Heart right ventricle (tissue), 16 donors: ENCODE measurements around the gene PCSK1. TPM values are rescaled to one million over a fixed set of nuclear protein-coding genes. Genes with fewer than 3 reads are reported as not detected.

Experiments
- ATAC-seq, 8 donors: fragments of 200-7000 bp; cut with Tn5 transposase; one replicate each; pipeline ENCODE4 v1.9.1; 2020; ENCODE audit warnings: mild to moderate bottlenecking in 8 of 8, moderate library complexity in 8 of 8, moderate number of reproducible peaks in 1 of 8
- DNase-seq, 2 donors: peaks; one replicate each; pipeline ENCODE4 v3.0.0-alpha.2; 2020
- H3K27ac ChIP-seq, 10 donors: fragments of 200-600 bp; sonication (generic) in 2 of 10; one replicate each; pipeline versions ENCODE4 v1.5.0 to v1.8.0; 2020 to 2022; ENCODE audit warnings: mild to moderate bottlenecking in 3 of 10
- H3K27me3 ChIP-seq, 7 donors: fragments of 200-600 bp; one replicate each; pipeline ENCODE4 v1.8.0; 2021 to 2022; ENCODE audit warnings: mild to moderate bottlenecking in 2 of 7
- H3K36me3 ChIP-seq, 9 donors: fragments of 200-600 bp; sonication (generic) in 1 of 9; one replicate each; pipeline versions ENCODE4 v1.5.0 to v1.8.0; 2020 to 2022; ENCODE audit warnings: mild to moderate bottlenecking in 2 of 9
- H3K4me1 ChIP-seq, 9 donors: fragments of 200-600 bp; sonication (generic) in 1 of 9; one replicate each; pipeline versions ENCODE4 v1.5.0 to v1.8.0; 2020 to 2022; ENCODE audit warnings: mild to moderate bottlenecking in 4 of 9
- H3K4me3 ChIP-seq, 10 donors: fragments of 200-600 bp; sonication (generic) in 2 of 10; one replicate each; pipeline versions ENCODE4 v1.5.0 to v1.8.0; 2020 to 2022; ENCODE audit warnings: mild to moderate bottlenecking in 7 of 10, moderate library complexity in 2 of 10
- H3K9me3 ChIP-seq, 11 donors: fragments of 200-600 bp in 10 of 11; sonication (generic) in 2 of 11; one replicate each; pipeline versions ENCODE4 v1.5.0 to v1.8.0; 2013 to 2022; ENCODE audit warnings: mild to moderate bottlenecking in 2 of 11, control low read depth in 1 of 11, moderate library complexity in 1 of 11
- WGBS, 2 donors: extraction: QIAGEN DNeasy Blood & Tissue Kit; methylation state at CpG; one replicate each; pipeline ENCODE4 v1.1.7; 2013; ENCODE audit warnings: inconsistent platforms in 1 of 2; 5-methylcytosine and 5-hydroxymethylcytosine counted together
- intact Hi-C, 10 donors: fragments of 100-400 bp; cut with DNase I; formaldehyde crosslinking; loops; one replicate each; pipeline versions ENCODE4 v1.11.1 to v1.14.2; 2022
- polyA plus RNA-seq, 2 donors: library from polyadenylated mRNA; stranded (reverse); fragments of 200-250 nt; gene quantifications; one replicate each; pipeline ENCODE4 v1.2.3, GENCODE V29; 2013
- total RNA-seq, 10 donors: library from RNA; stranded (reverse); fragmentation: NEBNext Ultra II Directional in 3 of 10; extraction: Animal tissue kit (Norgen Biotek cat#: 25700) in 3 of 10; gene quantifications; one replicate each; pipeline versions ENCODE4 v1.2.1 to v1.2.4, GENCODE V29; 2021 to 2023
- TF ChIP-seq, protein P1 (sequence below), 9 donors: fragments of 200-600 bp; sonication (generic) in 2 of 9; IDR thresholded peaks; one replicate each; pipeline versions ENCODE4 v1.5.0 to v1.8.0; 2021 to 2022; ENCODE audit warnings: antibody characterized with exemption in 9 of 9, mild to moderate bottlenecking in 5 of 9, moderate library complexity in 1 of 9
- donor health status: Arrhythmogenic right ventricular cardiomyopathy.
- donor health status: ischemic (EF 13 %, LVEDD 7.1; RV severe dilation, severe dysfunction).
- donor health status: healthy with polysubstance abuse.
- donor health status: DM: no; HTN: yes; CAD: no.
- donor health status: DM: no; HTN: no; CAD: no.
- donor health status: ischemic (EF 25% LVEDD 6.9; RV normal size, moderate dysfunction).
- donor health status: ischemic (EF 25% LVEDD 5.7; RV mildly dilated, moderate dysfunction).
- donor health status: healthy.
- donor health status: DM: yes; HTN: yes; CAD: no.
- donor health status: Ischemic cardiomyopathy.
- donor health status: ischemic (EF 35%, LVEDD 5.7; RV mildly dilated, moderate dysfunction).
- donor health status: nonischemic (EF 11% LVEDD 7.7; RV severe dilation, severe dysfunction).
- donor health status: DM: yes; HTN: yes; CAD: no.
- donor health status: PGD.
- donor health status: ischemic (EF 29% LVEDD 5.4; RV normal size, mild dysfunction).
- donor health status: nonischemic (EF 23%, LVEDD 6.1; RV moderate dilation, normal function).

PCSK1 gene
- total and polyA plus RNA-seq, 12 donors = 0.15 to 0.65 (median 0.28) TPM; not detected in 3

DNA sequence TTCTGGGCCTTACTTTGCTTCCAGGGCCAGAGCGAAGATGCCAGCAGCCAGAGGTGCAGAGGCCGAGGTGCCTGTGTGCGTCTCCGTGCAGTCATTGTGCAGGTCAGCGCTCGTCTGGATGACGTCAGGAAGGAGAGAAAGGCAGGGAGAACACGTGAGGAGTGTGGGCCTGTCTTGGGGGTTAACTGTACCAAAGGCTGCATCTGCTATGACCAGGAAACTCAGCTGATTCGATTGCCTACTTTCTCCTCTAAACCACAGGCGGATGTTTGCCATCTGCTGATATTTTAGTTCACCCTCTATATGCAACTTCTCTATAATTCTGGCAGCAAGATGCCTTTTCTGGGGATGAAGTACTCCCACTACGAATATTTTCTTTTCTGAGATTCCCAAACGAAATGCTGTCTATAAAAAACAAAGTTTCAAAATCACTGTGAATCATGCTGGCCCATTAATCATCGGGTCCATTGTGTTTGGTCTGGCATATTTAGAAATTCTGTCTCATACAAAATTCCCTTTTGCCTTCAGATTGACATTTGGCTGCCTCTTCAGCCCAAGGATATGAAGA, 24.8 kb downstream of the PCSK1 start:
- intact Hi-C loops = no loop called here
- H3K27ac ChIP-seq = peak overlapping the region in 1 of 10 donors; percentile 48
- 68 to 76% methylated on average over 13 of the region's 13 CpGs for WGBS, 2 donors

DNA sequence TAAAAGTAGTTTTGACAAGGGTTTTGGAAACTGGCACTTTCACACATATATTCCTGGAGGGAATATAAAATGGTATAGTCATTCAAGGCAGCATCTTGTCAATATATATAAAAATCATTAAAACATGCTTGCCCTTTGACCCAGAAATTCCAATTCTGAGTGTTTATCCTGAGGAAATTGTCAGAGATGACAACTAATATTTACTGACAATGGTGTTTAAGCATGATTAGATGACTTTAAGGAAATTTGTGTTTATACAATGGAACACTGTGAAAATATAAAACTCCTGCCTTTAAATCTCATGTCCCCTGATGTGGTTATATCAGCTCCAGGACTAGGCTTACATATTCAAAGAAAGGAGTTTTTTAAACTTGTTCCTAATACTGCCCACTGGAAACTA, 25.6 kb downstream of the PCSK1 start:
- H3K36me3 ChIP-seq = no peaks in the 10 kb centered on the region
- intact Hi-C loops = no loop called here
- DNase-seq (no peak), ATAC-seq (no peak)
- no peak overlapping the region for H3K4me3 ChIP-seq
- no peaks in the 10 kb centered on the region for H3K9me3 ChIP-seq
- H3K4me1 ChIP-seq = peaks cover 0 to 8% (median 0%) of the 10 kb centered on the region in 9 donors
- H3K27ac ChIP-seq = peak overlapping the region in 1 of 10 donors; percentile 48
- TF ChIP-seq, protein P1, sequence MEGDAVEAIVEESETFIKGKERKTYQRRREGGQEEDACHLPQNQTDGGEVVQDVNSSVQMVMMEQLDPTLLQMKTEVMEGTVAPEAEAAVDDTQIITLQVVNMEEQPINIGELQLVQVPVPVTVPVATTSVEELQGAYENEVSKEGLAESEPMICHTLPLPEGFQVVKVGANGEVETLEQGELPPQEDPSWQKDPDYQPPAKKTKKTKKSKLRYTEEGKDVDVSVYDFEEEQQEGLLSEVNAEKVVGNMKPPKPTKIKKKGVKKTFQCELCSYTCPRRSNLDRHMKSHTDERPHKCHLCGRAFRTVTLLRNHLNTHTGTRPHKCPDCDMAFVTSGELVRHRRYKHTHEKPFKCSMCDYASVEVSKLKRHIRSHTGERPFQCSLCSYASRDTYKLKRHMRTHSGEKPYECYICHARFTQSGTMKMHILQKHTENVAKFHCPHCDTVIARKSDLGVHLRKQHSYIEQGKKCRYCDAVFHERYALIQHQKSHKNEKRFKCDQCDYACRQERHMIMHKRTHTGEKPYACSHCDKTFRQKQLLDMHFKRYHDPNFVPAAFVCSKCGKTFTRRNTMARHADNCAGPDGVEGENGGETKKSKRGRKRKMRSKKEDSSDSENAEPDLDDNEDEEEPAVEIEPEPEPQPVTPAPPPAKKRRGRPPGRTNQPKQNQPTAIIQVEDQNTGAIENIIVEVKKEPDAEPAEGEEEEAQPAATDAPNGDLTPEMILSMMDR (IDR thresholded peaks at IDR 0.05) = no peak
- no peaks in the 10 kb centered on the region for H3K27me3 ChIP-seq

More for the DNA sequence above, 24.8 kb downstream of the PCSK1 start:
- no peak for DNase-seq
- Histone ChIP-seq H3K4me1 (peaks cover 0 to 8% (median 0%) of the 10 kb centered on the region in 9 donors), H3K4me3 (no peak overlapping the region), H3K36me3 (no peaks in the 10 kb centered on the region), H3K9me3 (no peaks in the 10 kb centered on the region), H3K27me3 (no peaks in the 10 kb centered on the region)
- TF ChIP-seq, protein P1 (IDR thresholded peaks at IDR 0.05) = no peak
- ATAC-seq = peak in 1 of 8 donors; percentile 64

DNA sequence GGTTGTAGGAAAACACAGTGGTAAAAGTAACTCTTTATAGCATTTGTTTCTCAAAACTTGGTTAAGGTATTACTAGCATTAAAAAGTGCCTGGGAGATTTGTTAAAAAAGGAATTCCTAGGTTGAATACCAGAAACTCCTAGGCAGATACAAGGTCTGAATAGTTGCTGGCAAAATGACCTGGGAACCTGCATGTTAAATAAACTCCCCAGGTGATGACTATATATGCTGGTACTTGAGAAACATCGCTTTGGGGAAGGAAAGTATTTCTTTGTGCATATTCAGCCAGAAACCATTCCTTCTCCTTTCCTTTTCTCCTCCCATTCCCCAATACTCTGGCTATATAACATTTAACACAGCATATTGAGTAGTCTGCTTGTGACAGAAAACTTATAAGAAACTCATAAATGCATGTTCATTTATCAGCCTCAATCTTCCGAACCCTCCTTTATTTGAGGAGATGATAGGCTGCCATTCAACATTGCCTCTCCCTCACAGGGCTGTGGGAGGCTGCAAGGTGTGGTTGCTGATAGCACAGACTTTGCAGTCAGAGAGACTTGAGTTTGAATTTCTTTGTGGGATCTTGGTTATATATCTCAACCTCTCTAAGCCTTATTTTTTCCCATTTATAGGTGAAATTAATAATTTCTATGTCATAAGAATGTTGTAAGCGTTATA, 28.7 kb downstream of the PCSK1 start:
- H3K27ac ChIP-seq = no peak overlapping the region
- no peaks in the 10 kb centered on the region for H3K27me3 ChIP-seq
- H3K4me1 ChIP-seq = peaks cover 0 to 8% (median 0%) of the 10 kb centered on the region in 9 donors
- no peaks in the 10 kb centered on the region for H3K36me3 ChIP-seq
- WGBS, 2 donors = 83 to 84% methylated on average over 3 of the region's 3 CpGs
- DNase-seq = no peak
- TF ChIP-seq, protein P1 (IDR thresholded peaks at IDR 0.05) = no peak
- intact Hi-C loops = no loop called here
- H3K4me3 ChIP-seq = no peak overlapping the region
- no peaks in the 10 kb centered on the region for H3K9me3 ChIP-seq
- no peak for ATAC-seq

DNA sequence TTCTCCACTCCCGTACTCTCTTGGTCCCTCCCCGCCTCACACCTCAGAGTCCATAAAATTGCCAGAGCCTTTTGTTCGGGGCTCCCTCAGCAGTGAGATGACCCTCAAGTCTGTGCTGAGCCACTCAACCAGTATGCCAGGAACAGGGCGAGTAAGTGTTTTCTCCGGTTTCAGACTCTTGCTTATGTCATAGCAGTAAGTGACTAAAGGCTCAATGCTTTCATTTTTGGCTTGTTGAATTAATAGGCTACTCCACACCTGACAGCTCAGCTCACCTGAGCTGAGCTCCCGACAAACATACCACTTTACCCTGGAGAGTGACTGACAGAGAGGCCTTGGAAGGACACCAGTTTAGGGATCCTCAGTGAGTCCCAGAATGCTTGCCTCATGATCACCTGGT, 30.5 kb downstream of the PCSK1 start:
- DNase-seq (no peak), ATAC-seq (no peak)
- no peak overlapping the region for H3K4me3 ChIP-seq
- 86 to 93% methylated on average over 6 of the region's 6 CpGs for WGBS, 2 donors
- TF ChIP-seq, protein P1 (IDR thresholded peaks at IDR 0.05) = no peak
- no peak overlapping the region for H3K27ac ChIP-seq
- intact Hi-C loops = no loop called here
- H3K36me3 ChIP-seq = no peaks in the 10 kb centered on the region
- H3K4me1 ChIP-seq = peaks cover 0 to 2% (median 0%) of the 10 kb centered on the region in 9 donors
- no peaks in the 10 kb centered on the region for H3K9me3 ChIP-seq
- H3K27me3 ChIP-seq = no peaks in the 10 kb centered on the region
